Subcutaneous abdominal adipose tissue (tissue), 5 donors: ENCODE data around the gene ZBTB24.
A peak's percentile ranks its signal among the peaks of the same experiment; 100 is the strongest.

Source experiments
- H3K27ac ChIP-seq: one replicate; pipeline ENCODE4 v1.7.0; 2013; ENCODE audit warnings: low read depth, mild to moderate bottlenecking, inconsistent platforms, low read length, moderate library complexity
- H3K27me3 ChIP-seq, 5 donors: one replicate each; pipeline ENCODE4 v1.7.0; 2013; ENCODE audit warnings: low read length in 5 of 5, inconsistent platforms in 1 of 5; ENCODE audit not compliant: control insufficient read depth in 5 of 5, insufficient read depth in 4 of 5
- H3K36me3 ChIP-seq, 5 donors: one replicate each; pipeline ENCODE4 v1.7.0; 2013; ENCODE audit warnings: low read length in 5 of 5; ENCODE audit not compliant: control insufficient read depth in 5 of 5, insufficient read depth in 5 of 5
- H3K4me1 ChIP-seq, 5 donors: one replicate each; pipeline ENCODE4 v1.7.0; 2013; ENCODE audit warnings: low read length in 5 of 5, mild to moderate bottlenecking in 3 of 5, moderate library complexity in 1 of 5; ENCODE audit not compliant: control insufficient read depth in 5 of 5, insufficient read depth in 5 of 5
- H3K4me3 ChIP-seq, 5 donors: one replicate each; pipeline ENCODE4 v1.7.0; 2013; ENCODE audit warnings: low read length in 5 of 5, low read depth in 1 of 5
- H3K9ac ChIP-seq, 5 donors: one replicate each; pipeline ENCODE4 v1.7.0; 2013; ENCODE audit warnings: low read length in 5 of 5, mild to moderate bottlenecking in 4 of 5, moderate library complexity in 3 of 5
- H3K9me3 ChIP-seq, 5 donors: one replicate each; pipeline ENCODE4 v1.7.0; 2013; ENCODE audit warnings: low read length in 5 of 5; ENCODE audit not compliant: control insufficient read depth in 5 of 5
- donor health status: healthy.
- donor health status: healthy.
- donor health status: healthy.
- donor health status: healthy.
- donor health status: healthy.

Gene ZBTB24

GRCh38 chr6:109447087-109447486 is 35.9 kb downstream of the ZBTB24 start:
- H3K9me3 ChIP-seq, result no peaks in the 10 kb centered on the region
- no peak overlapping the region for H3K27ac ChIP-seq
- no peak overlapping the region for H3K4me3 ChIP-seq
- peaks cover 0 to 6% (median 0%) of the 10 kb centered on the region in 5 donors for H3K27me3 ChIP-seq
- peaks cover 0 to 63% (median 29%) of the 10 kb centered on the region in 5 donors for H3K36me3 ChIP-seq
- H3K9ac ChIP-seq, result no peak overlapping the region
- peaks cover 0 to 9% (median 1%) of the 10 kb centered on the region in 5 donors for H3K4me1 ChIP-seq

- H3K4me1 ChIP-seq, result peaks cover 3 to 15% (median 7%) of the 10 kb centered on the region in 5 donors
- H3K9ac ChIP-seq, result no peak overlapping the region
- H3K27ac ChIP-seq, result no peak overlapping the region
- H3K9me3 ChIP-seq, result no peaks in the 10 kb centered on the region
- H3K36me3 ChIP-seq, result peaks cover 0 to 57% (median 27%) of the 10 kb centered on the region in 5 donors
- no peak overlapping the region for H3K4me3 ChIP-seq
- peaks cover 0 to 6% (median 0%) of the 10 kb centered on the region in 5 donors for H3K27me3 ChIP-seq
These were observed 36.5 kb downstream of the ZBTB24 start for GRCh38 chr6:109446541-109446940.

GRCh38 chr6:109446072-109446471 is 36.9 kb downstream of the ZBTB24 start:
- Histone ChIP-seq H3K27me3 (peaks cover 0 to 6% (median 0%) of the 10 kb centered on the region in 5 donors), H3K9ac (no peak overlapping the region), H3K36me3 (peaks cover 0 to 55% (median 27%) of the 10 kb centered on the region in 5 donors), H3K4me1 (peaks cover 5 to 19% (median 11%) of the 10 kb centered on the region in 5 donors), H3K9me3 (no peaks in the 10 kb centered on the region), H3K4me3 (no peak overlapping the region), H3K27ac (no peak overlapping the region)

GRCh38 chr6:109445382-109445781 is 37.6 kb downstream of the ZBTB24 start:
- Histone ChIP-seq H3K9me3 (no peaks in the 10 kb centered on the region), H3K27ac (no peak overlapping the region), H3K27me3 (peaks cover 0 to 6% (median 0%) of the 10 kb centered on the region in 5 donors), H3K4me1 (peaks cover 5 to 22% (median 11%) of the 10 kb centered on the region in 5 donors), H3K9ac (no peak overlapping the region), H3K36me3 (peaks cover 0 to 55% (median 27%) of the 10 kb centered on the region in 5 donors), H3K4me3 (no peak overlapping the region)

- Histone ChIP-seq H3K4me1 (peaks cover 7 to 31% (median 18%) of the 10 kb centered on the region in 5 donors), H3K27me3 (no peaks in the 10 kb centered on the region), H3K9me3 (no peaks in the 10 kb centered on the region), H3K4me3 (no peak overlapping the region), H3K27ac (no peak overlapping the region), H3K9ac (no peak overlapping the region), H3K36me3 (peaks cover 0 to 55% (median 27%) of the 10 kb centered on the region in 5 donors)
These were observed 39.5 kb downstream of the ZBTB24 start for GRCh38 chr6:109443425-109443950.

- Histone ChIP-seq H3K4me1 (peaks cover 7 to 27% (median 18%) of the 10 kb centered on the region in 5 donors), H3K27ac (no peak overlapping the region), H3K9ac (no peak overlapping the region), H3K36me3 (peaks cover 0 to 51% (median 27%) of the 10 kb centered on the region in 5 donors), H3K4me3 (no peak overlapping the region), H3K9me3 (no peaks in the 10 kb centered on the region), H3K27me3 (no peaks in the 10 kb centered on the region)
These were observed 40.6 kb downstream of the ZBTB24 start for GRCh38 chr6:109442393-109442924.

GRCh38 chr6:109441069-109441816 is 41.8 kb downstream of the ZBTB24 start:
- H3K27me3 ChIP-seq, result no peaks in the 10 kb centered on the region
- peak overlapping the region; percentile 78 to 93 (median 87) for H3K4me3 ChIP-seq
- H3K36me3 ChIP-seq, result peaks cover 0 to 39% (median 22%) of the 10 kb centered on the region in 5 donors
- H3K27ac ChIP-seq, result peak overlapping the region; percentile 69
- H3K4me1 ChIP-seq, result peaks cover 7 to 27% (median 18%) of the 10 kb centered on the region in 5 donors
- H3K9ac ChIP-seq, result peak overlapping the region; percentile 77 to 89 (median 83)
- H3K9me3 ChIP-seq, result no peaks in the 10 kb centered on the region

- peak within 1 kb of the TSS; percentile 69 for H3K27ac ChIP-seq
- H3K4me3 ChIP-seq, result peak within 1 kb of the TSS; percentile 78 to 93 (median 87)
- no peaks in the 10 kb centered on the region for H3K9me3 ChIP-seq
- peak within 1 kb of the TSS; percentile 77 to 89 (median 83) for H3K9ac ChIP-seq
- H3K4me1 ChIP-seq, result peaks cover 7 to 27% (median 18%) of the 10 kb centered on the region in 5 donors
- H3K36me3 ChIP-seq, result peaks cover 0 to 32% (median 19%) of the 10 kb centered on the region in 5 donors
- no peaks in the 10 kb centered on the region for H3K27me3 ChIP-seq
These were observed 42.5 kb downstream of the ZBTB24 start, which contains the start of the genes PPIL6 and SMPD2 for GRCh38 chr6:109440331-109441068. Gene PPIL6, minus strand, starts transcription at chr6:109440628. Its CDS starts 38 bp downstream, at chr6:109440590. Gene SMPD2, plus strand, starts transcription at chr6:109440724. Its CDS starts 398 bp downstream, at chr6:109441122.

GRCh38 chr6:109436041-109436440 is 47.0 kb downstream of the ZBTB24 start:
- Histone ChIP-seq H3K9ac (no peak overlapping the region), H3K27me3 (no peaks in the 10 kb centered on the region), H3K4me1 (peaks cover 2 to 18% (median 7%) of the 10 kb centered on the region in 5 donors)

More at GRCh38 chr6:109436041-109436440, 47.0 kb downstream of the ZBTB24 start:
- H3K27ac ChIP-seq, result no peak overlapping the region
- H3K4me3 ChIP-seq, result no peak overlapping the region
- no peaks in the 10 kb centered on the region for H3K36me3 ChIP-seq
- H3K9me3 ChIP-seq, result no peaks in the 10 kb centered on the region
